HepG2 (cell line): ENCODE measurements around the gene ZNF764. TPM values are rescaled to one million over a fixed set of nuclear protein-coding genes. Genes with fewer than 3 reads are reported as not detected.

Experiments
- ATAC-seq: fragments of 200-7000 bp; cut with Tn5 transposase; 3 replicates; pipeline ENCODE4 v1.9.1; 2020; ENCODE audit warnings: mild to moderate bottlenecking, moderate library complexity
- BruUV-seq: library from RNA; stranded (reverse); fragments of 400-500 nt; replicated peaks from 2 replicates; lab custom pipeline; 2021; lab: Mats Ljungman, UMichigan
- CTCF ChIA-PET: fragments of 300-600 bp; formaldehyde crosslinking; extraction: SDS; loops from one replicate; lab custom pipeline; 2021; ENCODE audit warnings: low total read pairs, inconsistent platforms, low intra/inter-chr PET ratio; lab: Yijun Ruan, JAX
- POLR2A ChIA-PET: fragments of 350-600 bp; sonication (Branson Sonifier 250); formaldehyde crosslinking; loops from one replicate; lab custom pipeline; 2020; ENCODE audit warnings: antibody characterized with exemption, inconsistent platforms; lab: Yijun Ruan, JAX
- DNase-seq: peaks from one replicate; pipeline ENCODE4 v3.0.0-alpha.2; 2015; ENCODE audit warnings: low spot score
- FAIRE-seq: peaks from 3 replicates; lab custom pipeline; 2011; peaks lifted over from hg19 to GRCh38; lab: Jason Lieb, UNC
- H2AFZ ChIP-seq: one replicate; pipeline ENCODE4 v1.6.1; 2011; ENCODE audit warnings: low read length, inconsistent platforms
- H3K27ac ChIP-seq: fragments of 300-600 bp; 3 replicates; pipeline ENCODE4 v1.8.0; 2011; ENCODE audit warnings: mixed run types, mild to moderate bottlenecking, mixed read lengths, low read length, inconsistent platforms; ENCODE audit not compliant: insufficient read depth; ENCODE audit errors: extremely low read length
- H3K27me3 ChIP-seq, 2 experiments: fragments of 200-600 bp in 1 of 2; 2 replicates in 1 of 2; 3 replicates in 1 of 2; pipeline versions ENCODE4 v1.6.0 to v1.8.0; 2011; ENCODE audit warnings: low read length in 2 of 2, mild to moderate bottlenecking in 2 of 2, moderate library complexity in 2 of 2, inconsistent platforms in 1 of 2; ENCODE audit not compliant: insufficient read depth in 2 of 2, control insufficient read depth in 1 of 2
- H3K36me3 ChIP-seq, 2 experiments: fragments of 200-600 bp in 1 of 2; replicated peaks in 1 of 2; 2 replicates in 1 of 2; 3 replicates in 1 of 2; pipeline versions ENCODE4 v1.5.1 to v1.8.0; 2011; ENCODE audit warnings: low read length in 2 of 2, inconsistent platforms in 1 of 2; ENCODE audit not compliant: insufficient read depth in 2 of 2, control insufficient read depth in 1 of 2
- H3K4me1 ChIP-seq: 2 replicates; pipeline ENCODE4 v1.5.1; 2012; ENCODE audit warnings: low read length, inconsistent platforms; ENCODE audit not compliant: insufficient read depth
- H3K4me2 ChIP-seq: 2 replicates; pipeline ENCODE4 v1.6.0; 2011; ENCODE audit warnings: low read depth, low read length, inconsistent platforms
- H3K4me3 ChIP-seq, 3 experiments: fragments of 200-600 bp in 1 of 3; sonication (generic), shearing (Covaris generic) in 1 of 3; replicated peaks in 1 of 3; 2 replicates each; pipeline ENCODE4 v1.5.1; 2011 to 2016; ENCODE audit warnings: low read length in 3 of 3, inconsistent platforms in 2 of 3, low read depth in 2 of 3, mild to moderate bottlenecking in 2 of 3, control low read depth in 1 of 3, mixed read lengths in 1 of 3; ENCODE audit not compliant: insufficient read depth in 1 of 3
- H3K79me2 ChIP-seq: one replicate; pipeline ENCODE4 v1.6.1; 2011; ENCODE audit warnings: low read length, inconsistent platforms; ENCODE audit not compliant: insufficient read depth
- H3K9ac ChIP-seq: 2 replicates; pipeline ENCODE4 v1.6.0; 2011; ENCODE audit warnings: mild to moderate bottlenecking, low read depth, low read length, inconsistent platforms; ENCODE audit not compliant: insufficient read depth
- H3K9me3 ChIP-seq: 2 replicates; pipeline ENCODE4 v1.5.1; 2012; ENCODE audit warnings: mild to moderate bottlenecking, low read length
- H4K20me1 ChIP-seq: 2 replicates; pipeline ENCODE4 v1.6.0; 2011; ENCODE audit warnings: inconsistent platforms, mild to moderate bottlenecking, low read length, moderate library complexity; ENCODE audit not compliant: insufficient read depth
- GMEB1 ChIP-seq: sonication (generic); formaldehyde crosslinking; IDR thresholded peaks from 2 replicates; pipeline ENCODE4 v1.5.1; 2020; ENCODE audit warnings: missing genetic modification reagents, mild to moderate bottlenecking, borderline replicate concordance
- HDAC6 ChIP-seq: fragments of 200-600 bp; sonication (generic); IDR thresholded peaks from 2 replicates; pipeline ENCODE4 v1.7.0; 2017; ENCODE audit warnings: mild to moderate bottlenecking, antibody characterized with exemption, low read length, low read depth
- HMG20A ChIP-seq: IDR thresholded peaks from 2 replicates; pipeline ENCODE4 v1.6.1; 2016; ENCODE audit warnings: borderline replicate concordance
- JDP2 ChIP-seq: sonication (generic); formaldehyde crosslinking; IDR thresholded peaks from 2 replicates; pipeline ENCODE4 v1.8.1; 2022; ENCODE audit warnings: missing genetic modification reagents, borderline replicate concordance
- PAXIP1 ChIP-seq: sonication (generic); formaldehyde crosslinking; conservative IDR thresholded peaks from 2 replicates; pipeline ENCODE4 v1.4.0; 2020; ENCODE audit warnings: mild to moderate bottlenecking, missing genetic modification reagents, moderate library complexity
- SMARCC2 ChIP-seq: fragments of 450-650 bp; IDR thresholded peaks from 2 replicates; pipeline ENCODE4 v1.6.1; 2017; ENCODE audit warnings: antibody characterized with exemption, mild to moderate bottlenecking
- THAP9 ChIP-seq: sonication (generic); formaldehyde crosslinking; IDR thresholded peaks from 2 replicates; pipeline ENCODE4; 2020; ENCODE audit warnings: missing genetic modification reagents, mild to moderate bottlenecking, borderline replicate concordance
- ZNF441 ChIP-seq: sonication (generic); formaldehyde crosslinking; IDR thresholded peaks from 2 replicates; pipeline ENCODE4 v1.7.0; 2021; ENCODE audit warnings: missing genetic modification reagents, borderline replicate concordance
- ZNF652 ChIP-seq: IDR thresholded peaks from 2 replicates; pipeline ENCODE4 v1.6.1; 2016; ENCODE audit warnings: low read depth, borderline replicate concordance
- ZNF850 ChIP-seq: sonication (generic); formaldehyde crosslinking; conservative IDR thresholded peaks from 2 replicates; pipeline ENCODE4 v1.9.0; 2021; ENCODE audit warnings: mild to moderate bottlenecking, missing genetic modification reagents
- WGBS: methylation state at CpG from one replicate; pipeline ENCODE4 v1.1.6; 2017; ENCODE audit warnings: low lambda C conversion rate; 5-methylcytosine and 5-hydroxymethylcytosine counted together
- in situ Hi-C: cut with HindIII; loops from 2 replicates; pipeline ENCODE4 v1.10.0; 2017; ENCODE audit warnings: low pct_unique_long_range_greater_than_20kb; ENCODE audit not compliant: extremely low pct_ligation_motif_present
- intact Hi-C: fragments of 100-400 bp; cut with micrococcal nuclease; formaldehyde crosslinking; loops from one replicate; pipeline ENCODE4 v1.10.0; 2022; ENCODE audit not compliant: unreplicated experiment
- polyA plus RNA-seq, 8 experiments: library from polyadenylated mRNA; depleted of rRNA in 3 of 8; stranded (reverse) in 7 of 8; unstranded in 1 of 8; fragments of >200 nt; fragmentation: Illumina TruSeq in 4 of 8; extraction: Trizol in 4 of 8; gene quantifications; 2 replicates each; pipeline versions ENCODE4 v1.2.1 to v1.2.3, GENCODE V29; 2011 to 2016; ENCODE audit warnings: low read depth in 4 of 8, missing spikeins in 1 of 8, mixed read lengths in 1 of 8; ENCODE audit not compliant: insufficient read depth in 1 of 8
- total RNA-seq, 5 experiments: library from RNA; depleted of rRNA; stranded (reverse); fragments of >200 nt; fragmentation: Illumina TruSeq; extraction: Trizol; gene quantifications; 2 replicates each; pipeline ENCODE4 v1.2.3, GENCODE V29; 2016; ENCODE audit warnings: low read depth in 1 of 5
- TF ChIP-seq, protein P1 (sequence below): sonication (generic); formaldehyde crosslinking; IDR thresholded peaks from 2 replicates; pipeline ENCODE4 v1.4.0; 2020; ENCODE audit warnings: mild to moderate bottlenecking, missing genetic modification reagents

ZNF764 gene
- total and polyA plus RNA-seq, 2 of the 13 experiments (the other 11 are each of a cell fraction or from before 2014, with no cell fraction given) = 4.1 to 9.1 TPM

DNA sequence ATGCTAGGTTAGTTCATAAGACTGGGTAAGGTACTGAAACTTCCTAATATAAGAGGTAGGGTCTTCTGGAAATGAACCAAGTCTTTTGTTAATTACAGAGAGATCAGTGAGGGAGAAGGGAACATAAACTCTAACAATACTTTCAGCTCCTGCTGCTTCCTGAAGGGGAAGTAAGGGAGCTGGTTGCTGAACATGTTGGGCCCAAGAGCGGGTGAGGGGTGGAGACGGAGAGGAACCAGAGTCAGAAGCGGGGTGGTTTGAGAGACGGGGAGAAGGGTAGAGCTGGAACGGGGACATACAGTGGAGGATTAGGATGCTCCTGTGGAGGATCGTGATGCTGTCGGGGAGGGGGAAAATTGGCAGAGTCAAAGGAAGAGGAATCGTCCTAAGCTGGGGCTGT, 12.1 kb downstream of the ZNF764 start (continued):
- TF ChIP-seq JDP2 (CRISPR knock-in tag) (no peak), ZNF850 (CRISPR knock-in tag) (no peak), SMARCC2 (no peak), PAXIP1 (CRISPR knock-in tag) (no peak), ZNF652 (CRISPR knock-in tag) (no peak), GMEB1 (CRISPR knock-in tag) (no peak), ZNF441 (no peak), HDAC6 (no peak)

- H3K27ac ChIP-seq = no peak overlapping the region
- no peaks in the 10 kb centered on the region for H3K36me3 ChIP-seq
- ChIA-PET POLR2A (interaction anchor here (1.5 to 4.0 kb wide), 2 partner anchors 15 kb away, joined by 6 to 30 read pairs; partner anchors contain the start of gene ZNF764), CTCF (no interaction called here)
- peak overlapping the region; percentile 97; the same call in 1 of the 2 replicates for H3K4me2 ChIP-seq
- no peak overlapping the region for H3K4me3 ChIP-seq
- no peaks in the 10 kb centered on the region for H3K79me2 ChIP-seq
- intact Hi-C loops (loop anchor here (5.0 kb wide), 1 partner anchor 74 kb away; no protein-coding TSS in a partner anchor), in situ Hi-C loops (no loop called here)
- H3K4me1 ChIP-seq = peaks cover 74% of the 10 kb centered on the region
- FAIRE-seq = no peak
- H3K9ac ChIP-seq = no peak overlapping the region
- no peak overlapping the region for H2AFZ ChIP-seq
- H4K20me1 ChIP-seq = no peaks in the 10 kb centered on the region
- no peak for DNase-seq
- no peak for ATAC-seq
- no peaks in the 10 kb centered on the region for H3K27me3 ChIP-seq
- no TSS peak for BruUV-seq
- H3K9me3 ChIP-seq = no peaks in the 10 kb centered on the region
- 97% methylated on average over 5 of the region's 5 CpGs for whole genome bisulfite sequencing
- TF ChIP-seq HMG20A = no peak
- TF ChIP-seq THAP9 (CRISPR knock-in tag) = no peak
- TF ChIP-seq, protein P1, sequence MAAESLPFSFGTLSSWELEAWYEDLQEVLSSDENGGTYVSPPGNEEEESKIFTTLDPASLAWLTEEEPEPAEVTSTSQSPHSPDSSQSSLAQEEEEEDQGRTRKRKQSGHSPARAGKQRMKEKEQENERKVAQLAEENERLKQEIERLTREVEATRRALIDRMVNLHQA = no peak
Observed at GRCh38 chr16:30543067-30543466, 15.1 kb downstream of the ZNF764 start.
